Panc1 (cell line): ENCODE data around the gene DTWD1.

Experiments
- CTCF ChIP-seq: fragments of 450-650 bp; IDR thresholded peaks from 2 replicates; pipeline ENCODE4 v1.5.1; 2017; ENCODE audit warnings: mild to moderate bottlenecking
- POLR2AphosphoS5 ChIP-seq: IDR thresholded peaks from 2 replicates; pipeline ENCODE4 v1.6.1; 2012; ENCODE audit warnings: mild to moderate bottlenecking, low read depth, low read length, moderate library complexity
- REST ChIP-seq, 2 experiments: IDR thresholded peaks; 2 replicates each; pipeline ENCODE4 v1.6.1; 2011 to 2012; ENCODE audit warnings: low read depth in 2 of 2, control low read depth in 1 of 2, low read length in 1 of 2, mild to moderate bottlenecking in 1 of 2, moderate library complexity in 1 of 2; ENCODE audit not compliant: insufficient read depth in 1 of 2
- SIN3A ChIP-seq: IDR thresholded peaks from 2 replicates; pipeline ENCODE4 v1.6.1; 2012; ENCODE audit warnings: low read depth, mild to moderate bottlenecking, low read length, moderate library complexity, borderline replicate concordance; ENCODE audit not compliant: insufficient read depth
- TCF7L2 ChIP-seq: IDR thresholded peaks from 2 replicates; pipeline ENCODE4 v1.6.1; 2011; ENCODE audit warnings: mild to moderate bottlenecking, low read depth, low read length, inconsistent platforms

GRCh38 chr15:49621401-49621811 is 558 bp downstream of the DTWD1 start:
- TF ChIP-seq CTCF (no peak), POLR2AphosphoS5 (no peak), REST (IDR thresholded peaks at IDR 0.05; ENCODE audit: insufficient read depth in 1 of 2, low read depth in 2 of 2, low read length in 1 of 2) (no peak), TCF7L2 (no peak), SIN3A (no peak)
